DMS153 (cell line): ENCODE results near the gene TUBB2B.

ENCODE experiments used
- DNase-seq: peaks from one replicate; lab custom pipeline; 2025; lab: John Stamatoyannopoulos, UW

TUBB2B gene

DNA sequence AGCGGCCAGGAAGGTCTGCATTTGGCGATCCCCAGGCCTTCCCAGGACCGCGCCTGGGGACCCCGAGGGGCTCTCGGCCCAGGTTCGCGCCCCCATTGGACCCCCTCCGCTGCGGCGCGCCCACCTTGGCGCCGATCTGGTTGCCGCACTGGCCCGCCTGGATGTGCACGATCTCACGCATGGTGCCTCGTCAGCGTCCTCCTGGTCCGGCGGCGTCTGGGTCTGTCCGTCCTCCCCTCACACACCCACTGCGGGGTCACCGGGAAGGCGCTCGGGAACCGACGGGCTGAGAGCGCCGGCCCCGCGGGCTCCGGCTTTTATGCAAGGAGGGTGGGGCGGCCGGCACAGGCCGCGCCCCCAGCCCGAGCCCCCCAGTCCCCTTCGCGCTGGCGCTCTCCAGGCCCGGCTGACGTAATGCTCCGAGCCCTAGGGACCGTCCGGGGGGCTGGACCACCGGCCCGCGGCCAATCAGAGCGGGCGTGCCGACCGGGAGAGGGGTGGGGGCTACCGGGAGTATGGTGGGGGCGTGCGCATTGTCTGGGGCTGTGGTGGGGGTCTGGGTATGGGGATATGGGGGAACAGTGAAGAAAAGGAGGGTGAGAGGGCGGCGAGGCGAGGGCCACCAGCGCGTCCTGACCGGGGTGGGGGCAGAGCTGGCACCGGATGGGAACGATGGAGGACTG, at the start of gene TUBB2B:
TSS of gene TUBB2B (minus strand) at position 291 of the 683 bp plus-strand sequence. CDS start at position 181, 110 bp downstream.
- peak; percentile 72 for DNase-seq

DNA sequence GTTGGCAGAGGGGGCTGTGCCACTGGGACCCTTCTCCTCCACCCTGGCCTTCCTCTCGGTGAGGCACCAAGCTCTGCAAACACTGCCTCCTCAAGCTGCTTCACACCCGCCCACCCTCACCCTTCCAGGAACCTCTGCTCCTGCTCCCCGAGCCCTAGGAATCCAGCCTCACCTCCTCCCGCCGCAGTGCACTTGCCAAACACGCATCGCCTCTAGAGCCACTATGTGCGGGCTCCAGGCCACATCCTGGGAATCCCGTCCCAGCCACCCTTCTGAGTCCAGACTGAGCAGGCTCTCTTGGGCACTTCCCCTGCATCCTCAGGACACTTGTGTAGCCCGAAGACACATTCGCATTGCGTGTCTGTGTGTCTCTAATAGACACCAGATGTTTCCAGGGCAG, 49.8 kb upstream of the TUBB2B start:
- no peak for DNase-seq

DNA sequence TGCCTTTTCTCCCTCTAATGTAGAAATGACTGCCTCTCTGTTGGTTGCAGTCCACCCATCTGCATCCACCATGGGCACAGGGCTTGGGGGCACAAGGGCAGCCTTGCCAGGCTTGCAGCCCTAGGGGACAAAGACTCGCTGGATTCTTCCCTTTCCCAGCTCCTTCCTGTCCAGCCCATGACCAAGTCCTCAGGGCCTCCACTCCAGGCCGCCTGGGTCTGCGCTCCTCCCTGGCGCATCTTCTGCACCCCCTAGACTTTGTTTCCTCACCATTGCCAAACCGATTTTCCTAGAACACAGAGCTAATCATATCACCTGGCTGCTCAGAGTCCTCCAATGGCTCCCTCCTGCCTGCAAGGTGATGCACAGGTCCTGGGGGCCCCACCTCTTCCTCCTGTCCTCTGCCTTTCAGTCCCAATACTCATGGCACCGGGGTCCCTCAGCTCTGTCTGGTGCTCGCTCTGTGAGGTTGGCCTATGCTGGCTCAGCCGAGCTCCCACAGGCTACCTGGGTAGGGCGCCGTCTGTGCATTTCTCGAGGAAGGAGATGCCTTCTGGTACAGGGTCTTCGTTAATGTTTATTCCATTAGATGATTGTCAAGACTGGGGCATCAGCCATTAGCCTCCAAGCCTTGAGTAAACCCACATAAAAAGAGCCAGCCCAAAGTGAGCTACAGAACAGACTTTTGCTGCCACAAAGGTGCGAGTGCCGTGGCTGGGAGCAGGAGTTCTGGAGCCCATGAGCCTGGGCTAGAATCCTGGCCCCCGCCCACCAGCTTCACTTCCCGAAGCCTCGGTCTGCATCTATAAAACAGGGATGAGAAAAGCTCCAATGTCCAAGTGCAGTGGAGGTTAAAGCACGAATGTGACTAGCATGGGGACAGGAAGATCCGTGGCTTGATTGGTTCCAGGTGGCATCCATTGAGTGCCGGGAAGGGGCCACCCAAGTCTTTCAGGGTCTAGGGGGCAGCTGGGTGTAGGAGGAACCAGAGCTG, 49.0 kb upstream of the TUBB2B start:
- DNase-seq = no peak

DNA sequence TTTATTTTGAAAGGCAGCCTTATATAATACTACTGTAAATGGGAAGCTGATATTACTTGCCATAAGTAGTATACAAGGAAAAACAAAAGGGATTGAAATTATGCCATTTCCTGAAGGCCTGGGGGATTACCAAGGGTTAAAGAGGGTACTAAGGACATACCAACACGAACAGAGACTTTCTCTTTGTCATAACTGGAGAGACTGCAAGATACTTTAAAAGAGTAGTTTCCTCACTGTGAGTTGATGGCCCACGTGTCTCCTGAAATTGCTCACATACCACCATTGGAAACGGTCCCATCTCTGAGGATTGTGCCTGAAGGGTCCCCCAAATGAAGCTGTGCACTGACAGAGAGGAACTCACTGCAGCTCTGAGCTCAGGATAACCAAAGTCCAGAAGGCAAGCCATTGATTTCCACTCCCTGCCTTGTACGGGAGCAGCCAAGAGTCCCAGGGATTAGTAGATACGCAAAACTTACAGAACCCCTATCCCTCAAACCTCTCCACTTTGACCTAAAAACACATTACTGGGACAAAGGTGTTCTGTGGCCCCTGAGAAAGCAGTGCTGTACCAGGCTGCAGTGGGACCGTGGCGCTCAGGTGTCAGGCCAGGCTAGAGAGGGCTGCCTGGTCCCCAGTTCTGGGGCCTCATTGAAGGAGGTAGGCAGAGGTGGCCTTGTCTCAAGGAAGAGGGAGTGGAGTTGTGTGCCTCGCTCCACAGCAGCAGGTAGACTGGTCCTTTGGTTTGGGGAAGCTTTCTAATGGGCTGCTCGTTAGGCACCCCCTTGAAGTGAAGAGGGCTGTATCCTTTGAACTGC, 46.5 kb upstream of the TUBB2B start:
- no peak for DNase-seq

DNA sequence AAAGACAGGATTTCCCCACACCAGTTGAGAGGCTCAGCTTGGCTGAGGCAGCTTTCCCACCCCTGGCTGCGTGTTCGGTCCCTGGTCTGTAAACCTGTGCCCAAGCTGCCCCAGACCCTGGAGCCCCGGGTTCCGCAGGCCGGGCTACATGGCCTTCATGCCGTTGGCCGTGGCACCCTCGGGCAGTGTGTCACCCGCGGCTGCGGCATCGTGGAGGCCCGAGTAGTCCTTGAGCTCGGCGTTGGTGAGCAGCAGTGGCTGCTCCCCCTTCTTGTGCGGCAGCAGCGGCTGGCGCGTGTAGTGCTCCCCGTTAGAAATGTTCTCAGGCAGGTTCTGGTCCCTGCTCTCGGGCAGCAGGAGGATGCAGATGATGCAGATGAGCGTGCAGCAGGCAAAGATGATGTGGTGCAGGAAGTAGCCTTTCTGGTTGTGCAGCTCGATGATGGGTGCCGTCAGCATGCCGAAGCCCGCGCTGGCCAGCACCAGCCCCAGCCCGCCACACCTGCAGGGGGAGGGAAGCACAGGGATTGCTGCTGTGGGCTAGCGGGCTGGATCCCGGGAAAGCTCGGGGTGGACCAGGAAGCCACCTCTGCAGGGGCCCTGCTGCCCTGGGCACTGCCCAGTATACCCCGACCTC, 45.6 kb upstream of the TUBB2B start:
- no peak for DNase-seq

DNA sequence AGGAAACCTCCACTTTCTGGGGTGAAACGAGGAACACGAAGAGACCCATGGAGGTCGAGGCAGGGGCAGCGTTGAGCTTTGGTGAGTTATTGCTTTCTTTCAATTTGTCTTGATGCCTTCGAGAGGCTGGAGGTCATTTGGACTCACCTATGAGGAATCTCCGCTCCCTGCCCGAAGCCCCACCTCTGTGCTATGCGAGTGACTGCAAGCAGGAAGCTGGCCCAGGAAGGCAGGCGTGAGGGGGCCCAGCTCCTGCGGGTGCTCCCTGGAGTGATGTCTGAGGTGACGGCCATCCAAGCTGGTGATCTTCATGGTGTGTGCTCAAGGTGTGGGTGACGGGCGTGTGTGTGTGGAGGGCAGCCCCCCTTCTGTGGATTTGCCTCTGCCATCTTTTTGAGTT, 44.3 kb upstream of the TUBB2B start:
- DNase-seq = no peak

DNA sequence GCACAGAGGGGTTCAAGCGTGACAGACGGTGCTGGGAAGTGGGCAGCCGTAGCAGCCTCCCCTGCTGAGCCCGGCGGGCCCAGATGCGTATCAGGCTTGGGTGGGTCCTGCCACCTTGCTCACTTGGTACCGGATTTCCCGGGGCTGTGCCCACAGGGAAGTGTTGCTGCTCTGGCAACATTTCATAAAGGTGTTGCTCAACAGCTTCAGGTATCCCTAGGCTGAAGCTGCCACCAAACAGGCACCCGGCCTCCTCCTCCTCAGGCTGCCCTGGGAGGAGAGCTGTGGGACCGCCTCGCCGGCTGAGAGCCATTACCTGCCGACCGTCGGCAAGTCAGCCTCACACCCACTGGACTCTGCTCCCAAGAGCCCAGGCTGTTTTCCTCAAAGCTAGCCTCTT, 42.8 kb upstream of the TUBB2B start:
- no peak for DNase-seq

DNA sequence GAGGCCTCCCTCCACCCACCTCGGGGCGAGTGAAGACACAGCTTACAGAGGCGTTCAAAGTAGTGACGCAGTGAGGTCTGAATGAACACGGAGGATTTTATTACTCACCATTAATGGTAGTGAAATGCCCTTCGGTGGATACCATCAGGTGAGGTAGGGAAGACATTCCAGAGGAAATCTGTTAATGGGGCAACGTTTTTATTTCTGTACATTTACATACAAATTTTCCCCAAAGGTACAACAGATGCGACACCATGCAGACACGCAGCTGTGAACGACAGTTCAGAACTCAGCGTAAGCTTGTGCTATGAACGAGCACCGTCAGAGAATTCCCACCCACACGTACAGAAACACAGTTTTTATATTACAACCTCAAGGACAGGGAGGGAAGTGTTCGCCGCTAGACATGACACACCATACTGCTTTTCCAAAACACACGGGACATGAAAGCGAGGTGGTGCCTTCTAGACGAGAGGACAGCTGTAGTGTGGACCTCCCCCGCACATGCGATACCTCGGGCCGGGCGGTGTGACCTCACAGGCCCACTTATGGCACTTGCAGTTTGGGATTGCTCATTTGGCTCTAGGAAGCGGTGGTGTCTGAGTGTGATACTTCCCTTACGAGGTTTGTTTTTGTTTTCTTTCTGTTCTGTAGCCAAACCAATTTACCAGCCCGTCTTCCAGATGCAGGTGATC, 42.0 kb upstream of the TUBB2B start:
- DNase-seq = no peak

DNA sequence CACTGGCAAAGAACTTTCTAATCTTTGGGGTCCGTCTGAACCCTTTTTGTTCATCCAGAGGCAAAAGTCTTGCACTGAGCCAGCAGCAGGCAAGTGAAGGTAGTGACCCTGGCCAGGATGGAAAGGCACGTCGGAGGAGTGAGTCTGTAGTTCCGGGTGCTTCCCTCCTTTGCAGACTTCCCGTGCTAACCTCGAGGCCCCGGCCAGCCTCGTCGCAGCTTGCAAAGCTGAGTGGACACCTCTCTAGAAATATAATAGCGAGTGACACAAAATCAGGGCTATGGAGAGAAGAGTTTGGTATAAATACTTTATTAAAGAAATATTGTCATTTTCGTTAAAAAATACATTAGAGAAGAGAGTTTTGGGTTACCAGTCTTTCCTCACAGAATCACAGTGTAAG, 41.2 kb upstream of the TUBB2B start:
- no peak for DNase-seq

DNA sequence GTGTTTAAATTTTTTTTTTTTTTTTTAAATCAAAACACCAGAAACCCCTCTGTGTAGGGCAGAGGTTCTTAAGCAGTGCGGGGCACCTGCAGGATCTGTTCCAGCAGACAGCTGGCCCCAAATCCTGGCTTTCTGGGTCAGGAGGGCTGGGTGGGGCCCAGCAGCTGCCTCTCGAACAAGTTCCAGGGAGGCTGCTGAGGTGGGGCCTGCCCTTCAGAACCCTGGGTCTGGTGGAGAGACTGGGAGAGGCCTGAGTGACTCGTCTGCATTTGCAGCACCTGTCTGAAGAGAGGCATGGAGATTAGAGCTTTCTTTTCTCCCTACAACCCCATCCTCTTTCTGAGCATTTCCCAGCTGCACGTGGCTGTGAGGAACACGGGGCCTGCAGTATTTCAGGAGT, 39.7 kb upstream of the TUBB2B start:
- DNase-seq = no peak

DNA sequence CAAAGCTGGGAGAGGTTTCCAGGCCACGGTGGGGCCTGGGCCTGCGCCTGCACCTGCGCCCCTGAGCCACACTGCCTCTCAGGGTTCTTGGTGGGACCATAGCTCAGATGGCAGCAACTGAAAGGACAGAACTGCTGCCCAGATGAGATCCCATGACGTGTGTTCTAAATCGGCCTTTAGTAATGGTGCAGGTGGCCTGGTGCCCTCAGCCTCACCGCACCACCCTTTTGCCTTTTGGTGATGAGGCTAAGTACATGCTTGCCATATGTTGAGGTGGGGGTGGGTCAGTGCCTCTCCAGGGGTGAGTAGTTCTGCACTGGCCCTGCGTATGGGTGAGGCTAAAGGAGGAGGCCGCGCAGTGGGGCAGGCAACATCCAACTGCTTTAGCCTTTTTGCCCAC, 38.7 kb upstream of the TUBB2B start:
- DNase-seq = no peak

DNA sequence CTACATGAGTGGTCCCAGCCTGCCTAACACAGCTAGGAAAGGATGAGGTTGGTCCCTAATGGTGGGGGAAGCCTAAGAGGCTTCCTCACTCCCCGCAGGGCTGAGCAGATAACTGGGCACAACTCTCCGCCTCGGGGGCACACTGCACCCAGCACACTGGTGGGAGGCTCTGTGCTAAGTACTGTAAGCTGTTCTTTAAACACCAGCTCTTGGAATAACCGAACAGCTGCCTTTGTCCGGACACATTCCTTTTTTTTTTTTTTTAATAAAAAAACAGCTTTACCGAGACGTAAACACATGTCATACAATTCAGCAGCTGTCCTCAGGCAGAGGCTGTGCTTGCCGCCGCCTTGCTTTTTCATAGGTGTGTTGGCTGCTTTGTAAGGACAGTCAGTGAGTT, 38.2 kb upstream of the TUBB2B start:
- DNase-seq = no peak

DNA sequence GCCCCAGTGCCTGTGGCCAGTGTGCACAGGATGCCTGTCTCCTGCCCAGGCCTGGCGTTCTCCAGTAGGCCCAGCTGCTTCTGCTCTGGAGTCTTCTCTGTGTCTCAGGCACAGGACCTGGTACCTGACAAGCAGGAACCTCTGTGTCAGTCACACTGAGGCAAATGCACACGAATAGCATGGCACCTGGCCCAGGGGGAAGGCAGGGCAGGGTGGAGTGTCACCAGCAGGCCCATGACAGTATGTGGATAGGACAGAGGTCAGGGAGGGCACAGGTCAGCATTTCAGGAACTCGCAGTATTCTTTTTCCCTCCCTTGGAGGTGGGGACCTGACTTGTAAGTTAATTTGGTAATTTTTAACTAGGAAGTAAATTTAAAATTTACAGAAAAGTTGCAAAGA, 36.9 kb upstream of the TUBB2B start:
- no peak for DNase-seq

DNA sequence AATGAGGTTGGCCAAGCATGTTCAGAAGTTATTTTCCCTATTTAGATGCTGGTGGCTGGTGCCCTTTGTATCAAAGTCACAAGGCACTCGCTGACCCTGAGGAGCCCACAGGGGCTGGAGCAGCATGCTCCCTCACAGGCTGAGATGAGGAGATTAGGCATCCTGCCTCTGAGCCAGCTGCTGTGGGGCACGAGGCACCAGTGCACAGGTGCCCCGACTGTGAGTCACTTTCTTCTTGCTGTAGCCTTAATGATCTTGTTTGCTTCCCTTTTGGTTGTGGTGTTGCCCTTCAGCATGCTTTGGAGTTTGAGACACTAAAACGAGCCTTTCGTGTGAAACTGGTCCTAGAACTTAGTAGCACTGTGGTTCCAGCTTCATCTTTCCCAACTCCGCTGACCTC, 35.6 kb upstream of the TUBB2B start:
- DNase-seq = no peak

DNA sequence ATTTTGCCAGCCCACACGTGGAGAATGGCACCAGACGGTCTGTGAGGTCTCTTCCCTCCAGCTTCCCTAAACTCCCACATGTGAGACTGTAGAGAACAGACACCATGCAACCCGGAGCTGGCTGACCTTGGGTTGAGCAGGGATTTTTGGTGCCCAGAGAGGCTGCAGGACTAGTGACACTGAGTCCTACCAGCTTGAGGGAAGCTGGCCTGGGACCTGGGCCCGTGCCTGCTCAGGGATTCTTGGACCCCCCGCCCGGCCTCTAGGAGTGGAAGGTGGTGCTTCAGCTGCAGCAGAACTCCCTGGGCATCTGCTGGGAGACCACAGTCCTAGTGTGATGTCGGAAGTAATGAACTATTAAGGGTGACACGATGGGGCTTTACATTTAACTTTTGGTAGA, 34.5 kb upstream of the TUBB2B start:
- DNase-seq = no peak

DNA sequence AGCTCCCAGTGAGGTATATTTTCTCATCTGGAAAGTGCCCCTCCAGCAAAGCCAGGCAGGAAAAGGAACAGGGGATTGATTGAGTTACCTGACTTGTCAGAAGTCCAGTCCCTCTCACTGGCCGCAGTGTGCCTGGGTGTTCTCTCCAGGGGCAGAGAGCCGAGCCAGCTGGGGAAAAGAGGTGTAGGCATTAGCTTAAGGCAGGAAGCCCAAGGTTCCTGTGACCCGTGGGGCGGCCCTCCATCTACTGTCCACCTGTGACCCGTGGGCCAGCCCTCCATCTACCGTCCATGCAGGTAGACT, 34.0 kb upstream of the TUBB2B start:
- no peak for DNase-seq

DNA sequence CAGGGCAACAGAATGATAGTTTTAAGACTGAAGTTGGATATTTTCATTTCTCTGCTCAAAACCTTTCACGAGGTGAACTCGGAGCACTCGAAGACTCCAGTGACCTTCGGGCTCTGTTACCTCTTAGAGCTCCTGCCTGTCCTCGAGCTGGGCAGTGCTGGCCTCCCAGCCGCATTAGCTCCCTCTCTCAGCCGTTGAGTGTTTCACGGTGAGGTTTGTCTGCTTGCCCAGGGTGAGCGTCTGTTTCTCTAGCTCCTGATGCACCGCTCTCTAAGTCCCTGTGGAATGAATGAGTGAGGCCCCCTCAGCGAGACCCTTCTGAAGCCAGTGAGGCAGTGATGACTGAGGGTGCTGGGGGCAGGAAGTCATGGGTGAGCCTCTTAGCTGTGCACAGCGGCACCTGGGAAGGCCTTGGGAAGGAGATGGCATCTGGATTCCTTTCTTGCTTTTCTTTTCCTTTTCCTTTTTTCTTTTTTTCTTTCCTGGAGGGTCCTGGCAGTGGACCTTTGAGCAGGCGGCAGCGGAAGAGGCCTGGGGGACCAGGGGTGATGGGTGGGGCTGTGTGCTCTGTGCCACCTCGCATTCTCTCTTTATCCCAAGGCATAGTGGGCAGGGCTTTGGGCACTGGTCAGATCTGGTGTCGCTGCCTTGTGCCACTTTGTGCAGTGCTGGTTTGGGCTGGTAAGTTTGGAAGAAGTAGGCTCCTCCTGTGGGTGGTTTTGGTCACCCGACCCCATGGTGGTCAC, 33.5 kb upstream of the TUBB2B start:
- DNase-seq = no peak

DNA sequence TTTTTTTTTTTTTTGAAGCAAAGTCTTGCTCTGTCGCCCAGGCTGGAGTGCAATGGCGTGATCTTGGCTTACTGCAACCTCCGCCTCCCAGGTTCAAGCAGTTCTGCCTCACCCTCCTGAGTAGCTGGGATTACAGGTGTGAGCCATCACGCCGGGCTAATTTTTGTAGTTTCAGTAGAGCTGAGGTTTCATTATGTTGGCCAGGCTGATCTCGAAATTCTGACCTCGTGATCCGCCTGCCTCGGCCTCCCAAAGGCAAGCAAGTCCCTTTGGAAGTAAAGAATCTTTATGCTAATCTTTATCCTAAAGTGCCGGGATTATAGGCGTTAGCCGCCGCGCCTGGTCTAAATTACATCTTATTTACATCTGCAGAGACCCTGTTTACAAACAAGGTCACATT, 32.8 kb upstream of the TUBB2B start:
- DNase-seq = no peak

DNA sequence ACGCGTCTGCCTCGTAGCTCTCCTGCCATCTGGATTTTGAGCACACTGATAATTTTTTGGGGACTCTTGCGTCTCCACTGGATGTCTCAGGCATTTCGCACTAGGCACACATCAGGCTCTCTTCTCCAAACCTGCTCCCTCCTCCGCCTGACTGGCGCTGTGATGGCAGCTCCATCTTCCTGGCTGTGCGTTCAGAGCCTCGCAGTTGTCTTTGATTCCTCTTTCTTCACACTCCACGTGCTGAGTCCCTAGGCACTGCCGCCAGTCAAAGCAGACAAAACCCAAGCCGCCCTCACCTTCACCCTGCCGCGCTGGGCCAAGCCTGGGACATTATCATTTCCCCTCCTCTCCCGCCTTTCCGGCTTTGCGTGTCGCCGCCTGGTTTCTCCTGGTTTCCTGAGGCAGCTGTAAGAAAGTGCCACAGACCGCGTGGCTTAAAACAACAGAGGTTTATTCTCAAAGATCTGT, 32.1 kb upstream of the TUBB2B start:
- DNase-seq = no peak

DNA sequence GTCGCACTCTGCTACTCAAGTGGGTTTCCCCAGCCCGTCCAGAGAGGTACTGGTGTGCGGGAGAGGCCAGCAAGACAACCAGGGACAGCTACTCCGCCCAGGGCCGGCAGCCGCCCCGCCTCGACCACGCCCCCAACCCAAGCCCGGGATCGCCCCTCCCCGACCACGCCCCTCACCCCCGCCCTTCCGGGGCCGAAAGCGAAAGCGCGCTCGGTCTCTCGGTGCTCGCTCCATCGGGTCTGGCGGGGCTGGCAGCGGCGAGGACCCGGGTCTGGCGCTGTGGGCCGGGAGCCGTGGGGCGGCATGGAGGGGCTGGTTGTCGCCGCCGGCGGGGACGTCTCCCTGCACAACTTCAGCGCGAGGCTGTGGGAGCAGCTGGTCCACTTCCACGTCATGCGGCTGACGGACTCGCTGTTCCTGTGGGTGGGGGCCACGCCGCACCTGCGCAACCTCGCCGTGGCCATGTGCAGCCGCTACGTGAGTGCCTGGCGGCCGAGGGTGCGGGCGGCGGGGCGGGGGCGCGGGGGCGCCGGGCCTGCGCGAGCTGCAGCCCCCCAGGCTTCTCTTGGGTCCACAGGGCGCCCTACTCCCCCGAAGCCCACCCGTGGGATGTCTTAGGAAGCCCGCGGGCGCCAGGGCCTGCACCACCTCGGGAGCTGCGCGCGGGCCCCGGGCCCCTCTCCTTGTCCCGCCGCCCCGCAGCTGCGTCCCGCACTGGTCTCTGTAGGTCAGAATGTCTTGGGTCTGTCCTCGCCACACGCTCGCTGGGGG, 31.5 kb upstream of the TUBB2B start, which contains the start of gene PSMG4:
TSS of gene PSMG4 (plus strand) at position 228 of the 771 bp plus-strand sequence. CDS start at position 304, 76 bp downstream.
- peak; percentile 40 for DNase-seq
